HL-60 (cell line): ENCODE measurements around the gene PEAK3.

Experiments
- CTCF ChIP-seq: IDR thresholded peaks from one replicate; pipeline ENCODE4 v1.5.1; 2011; ENCODE audit warnings: low read length, control low read depth, inconsistent platforms; ENCODE audit not compliant: insufficient read depth
- GABPA ChIP-seq: IDR thresholded peaks from 2 replicates; pipeline ENCODE4 v1.6.1; 2012; ENCODE audit warnings: low read depth
- POLR2AphosphoS5 ChIP-seq: IDR thresholded peaks from 2 replicates; pipeline ENCODE4 v1.6.1; 2012; ENCODE audit warnings: low read depth
- REST ChIP-seq: IDR thresholded peaks from 2 replicates; pipeline ENCODE4 v1.6.1; 2012; ENCODE audit warnings: low read depth; ENCODE audit not compliant: insufficient replicate concordance
- SPI1 ChIP-seq: IDR thresholded peaks from 2 replicates; pipeline ENCODE4 v1.6.1; 2012; ENCODE audit warnings: low read depth, mild to moderate bottlenecking, borderline replicate concordance

GRCh38 chr19:2328401-2329148 lies 46.6 kb upstream of the PEAK3 start, which contains the start of the genes LSM7 and SPPL2B:
- no peak for TF ChIP-seq CTCF
- peak; percentile 88 for TF ChIP-seq POLR2AphosphoS5
- TF ChIP-seq REST = no peak
- no peak for TF ChIP-seq GABPA
- TF ChIP-seq SPI1 = no peak
